G401.6 (cell line): ENCODE measurements around the gene PLPPR2.
"Not testable (repeated sequence)": the region's sequence is repeated elsewhere in the genome, so short reads cannot be mapped to it uniquely, and the experiment has no call there.

Source experiments
- FAIRE-seq: peaks from 2 replicates; lab custom pipeline; 2012; peaks lifted over from hg19 to GRCh38; lab: Jason Lieb, UNC

The PLPPR2 gene

GRCh38 chr19:11401808-11402543 is 46.7 kb downstream of the PLPPR2 start:
- no peak for FAIRE-seq

- FAIRE-seq, result no peak
Observed at GRCh38 chr19:11404588-11405222, 49.5 kb downstream of the PLPPR2 start.

- FAIRE-seq, result no peak
Observed at GRCh38 chr19:11405846-11406643, 50.8 kb downstream of the PLPPR2 start.

- not testable (repeated sequence) for FAIRE-seq
Observed at GRCh38 chr19:11406703-11407236, 51.5 kb downstream of the PLPPR2 start.

- no peak for FAIRE-seq
Observed at GRCh38 chr19:11408591-11408990, 53.4 kb downstream of the PLPPR2 start.

- FAIRE-seq, result no peak
Observed at GRCh38 chr19:11410682-11411081, 55.5 kb downstream of the PLPPR2 start.

GRCh38 chr19:11414544-11414943 is 59.3 kb downstream of the PLPPR2 start:
- FAIRE-seq, result no peak
